HT-29 (cell line): ENCODE measurements around the gene CAPZA2. TPM values are rescaled to one million over a fixed set of nuclear protein-coding genes. Genes with fewer than 3 reads are reported as not detected.
"Not testable (repeated sequence)": the region's sequence is repeated elsewhere in the genome, so short reads cannot be mapped to it uniquely, and the experiment has no call there.

Experiments
- DNase-seq: peaks from one replicate; pipeline ENCODE4 v3.0.0-alpha.2; 2015; ENCODE audit warnings: low spot score
- small RNA-seq: library from RNA; depleted of rRNA; stranded (forward); fragments of <200 nt; gene quantifications from one replicate; pipeline ENCODE3, GENCODE V24; 2014
- total RNA-seq: library from RNA; depleted of rRNA; stranded (reverse); fragments of >200 nt; shearing (Covaris generic); gene quantifications from 2 replicates; pipeline ENCODE4 v1.2.3, GENCODE V29; 2014; rRNA removed

The CAPZA2 gene
- total RNA-seq, 1 experiment from 2014 or later: 62.9 TPM

GRCh38 chr7:116953906-116954838 lies 91.8 kb downstream of the CAPZA2 start:
- DNase-seq: peak; percentile 83

- no peak for DNase-seq
Observed at GRCh38 chr7:116955340-116955739, 93.0 kb downstream of the CAPZA2 start.

- DNase-seq: no peak
Observed at GRCh38 chr7:116955801-116956476, 93.6 kb downstream of the CAPZA2 start.

GRCh38 chr7:116956477-116956804 lies 94.1 kb downstream of the CAPZA2 start:
- no peak for DNase-seq

GRCh38 chr7:116957874-116958273 lies 95.5 kb downstream of the CAPZA2 start:
- DNase-seq: no peak

- DNase-seq: not testable (repeated sequence)
Observed at GRCh38 chr7:116961966-116962673, 99.7 kb downstream of the CAPZA2 start.

- DNase-seq: no peak
Observed at GRCh38 chr7:116963234-116963633, 100.8 kb downstream of the CAPZA2 start.

GRCh38 chr7:116966601-116967000 lies 104.2 kb downstream of the CAPZA2 start:
- DNase-seq: no peak

- no peak for DNase-seq
Observed at GRCh38 chr7:116967254-116967922, 105.0 kb downstream of the CAPZA2 start.

- DNase-seq: no peak
Observed at GRCh38 chr7:116967983-116968382, 105.6 kb downstream of the CAPZA2 start.

GRCh38 chr7:116968631-116969030 lies 106.2 kb downstream of the CAPZA2 start:
- no peak for DNase-seq

- no peak for DNase-seq
Observed at GRCh38 chr7:116969371-116969902, 107.0 kb downstream of the CAPZA2 start.

- no peak for DNase-seq
Observed at GRCh38 chr7:116970238-116970910, 108.0 kb downstream of the CAPZA2 start.

GRCh38 chr7:116971153-116971552 lies 108.8 kb downstream of the CAPZA2 start:
- DNase-seq: not testable (repeated sequence)

Small RNAs within 50 kb of the gene (small RNA-seq; reads per million reads assigned to genes)
- gene RF00019 (not detected), gene RF02179 (not detected), gene RF02180 (not detected), gene RF02188 (not detected), gene RNA5SP239 (not detected)

Other genes with a start within 250 kb of the CAPZA2 start
- 123 and 128 TPM in 2 replicates for gene MET, start 190.4 kb upstream of the CAPZA2 start, total RNA-seq
- 19.4 and 28.8 TPM in 2 replicates for gene ST7, start 90.9 kb downstream of the CAPZA2 start, total RNA-seq